ENCODE measurements around the gene ZMAT2.
A peak's percentile ranks its signal among the peaks of the same experiment; 100 is the strongest.
"Not testable (repeated sequence)": the region's sequence is repeated elsewhere in the genome, so short reads cannot be mapped to it uniquely, and the experiment has no call there.

The ZMAT2 gene

DNA sequence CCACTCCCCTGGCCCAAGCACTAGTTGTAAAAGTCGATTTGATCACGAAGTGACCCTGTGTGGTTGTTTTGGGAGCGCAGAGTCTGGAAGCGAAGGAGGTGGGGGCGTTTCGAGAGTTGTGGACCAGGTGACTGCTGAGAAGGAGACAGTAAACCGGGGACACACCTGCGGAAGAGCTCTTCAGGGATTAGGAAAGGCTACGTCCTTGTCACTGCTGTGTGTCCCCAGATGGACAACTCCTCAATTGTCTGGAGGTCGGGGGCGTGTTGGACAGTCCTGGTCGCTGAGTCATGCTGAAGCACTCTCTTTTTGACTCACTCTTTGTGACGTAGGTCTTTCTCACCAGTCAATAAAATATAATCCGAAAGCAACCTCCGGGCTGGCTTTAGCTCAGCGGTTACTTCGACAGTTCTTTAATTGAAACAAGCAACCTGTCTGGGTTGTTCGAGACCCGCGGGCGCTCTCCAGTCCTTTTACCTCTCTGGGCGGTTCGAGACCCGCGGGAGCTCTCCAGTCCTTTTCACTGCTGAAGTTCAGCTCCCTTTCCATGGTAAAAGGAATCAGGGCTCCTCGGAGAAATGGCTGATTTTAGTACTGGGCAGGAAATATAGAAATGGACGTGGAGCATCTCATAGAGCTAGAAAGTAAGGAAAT lies 10.8 kb downstream of the ZMAT2 start:
- DNase-seq = peak; percentile 78 to 80

DNA sequence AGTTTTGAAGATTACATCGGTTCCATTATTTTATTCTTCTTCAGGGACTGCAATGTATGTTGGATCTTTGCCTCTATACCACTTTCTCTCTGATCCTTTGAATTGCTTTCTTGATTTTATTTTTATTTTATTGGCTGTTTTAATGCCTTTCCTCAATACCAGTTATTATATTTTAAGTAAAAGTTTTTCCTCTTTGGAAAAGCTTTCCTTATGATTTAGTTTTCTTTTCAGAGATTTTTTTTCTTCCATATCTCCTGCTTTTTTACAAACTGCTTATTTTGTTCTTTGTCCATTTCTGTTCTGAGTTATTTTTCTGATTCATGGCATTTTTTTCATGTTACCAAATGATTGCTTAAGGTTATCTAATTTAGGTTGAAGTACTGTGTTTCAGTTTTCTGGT lies 11.5 kb downstream of the ZMAT2 start:
- no peak for DNase-seq

DNA sequence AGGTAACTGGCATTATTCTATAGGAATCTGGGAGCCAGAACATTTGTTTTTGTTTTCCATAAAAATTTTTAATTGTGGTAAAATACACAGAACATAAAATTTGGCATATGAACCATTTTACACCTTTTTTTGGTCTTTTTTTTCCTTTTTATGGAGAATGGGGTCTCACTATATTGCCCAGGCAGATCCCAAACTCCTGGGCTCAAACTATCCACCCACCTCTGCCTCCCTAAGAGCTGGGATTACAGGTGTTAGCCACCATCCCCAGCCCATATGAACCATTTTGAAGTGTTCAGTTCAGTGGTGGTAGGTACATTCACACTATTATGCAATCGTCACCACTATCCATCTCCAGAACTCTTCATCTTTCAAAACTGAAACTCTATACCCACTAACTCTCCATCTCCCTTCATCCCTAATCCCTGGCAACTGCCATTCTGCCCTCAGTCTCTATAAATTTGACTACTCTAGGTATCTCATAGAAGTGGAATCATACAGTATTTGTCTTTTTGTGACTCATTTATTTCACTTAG lies 13.4 kb downstream of the ZMAT2 start:
- DNase-seq = no peak

DNA sequence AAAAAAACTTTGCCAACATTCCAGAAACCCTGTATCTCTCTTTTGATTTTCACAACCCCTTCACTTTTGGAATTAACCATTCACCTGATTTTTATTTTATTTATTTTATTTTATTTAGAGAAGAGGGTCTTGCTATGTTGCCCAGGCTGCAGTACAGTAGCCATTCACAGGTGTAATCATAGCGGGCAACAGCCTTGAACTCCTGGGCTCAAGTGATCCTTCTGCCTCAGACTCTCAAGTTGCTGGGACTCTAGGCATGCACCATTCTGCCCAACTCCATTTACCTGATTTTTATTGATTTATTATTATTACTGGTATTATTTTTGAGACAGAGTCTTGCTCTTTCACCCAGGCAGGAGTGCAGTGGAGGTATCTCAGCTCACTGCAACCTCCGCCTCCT lies 16.0 kb downstream of the ZMAT2 start:
- DNase-seq = not testable (repeated sequence)

DNA sequence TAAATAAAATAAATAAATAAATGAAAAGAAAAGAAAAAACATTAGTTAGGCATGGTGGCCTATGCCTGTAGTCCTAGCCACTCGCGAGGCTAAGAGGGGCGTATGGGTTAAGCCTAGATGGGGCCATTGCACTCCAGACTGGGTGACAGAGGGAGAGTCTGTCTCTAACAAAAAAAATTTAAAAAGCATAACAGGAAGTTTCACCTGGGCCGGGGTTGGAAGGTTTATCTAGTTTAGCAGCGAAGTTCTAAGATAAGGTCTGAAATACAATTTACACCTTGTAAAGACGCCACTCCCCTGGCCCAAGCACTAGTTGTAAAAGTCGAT lies 18.0 kb downstream of the ZMAT2 start:
- no peak for DNase-seq

DNA sequence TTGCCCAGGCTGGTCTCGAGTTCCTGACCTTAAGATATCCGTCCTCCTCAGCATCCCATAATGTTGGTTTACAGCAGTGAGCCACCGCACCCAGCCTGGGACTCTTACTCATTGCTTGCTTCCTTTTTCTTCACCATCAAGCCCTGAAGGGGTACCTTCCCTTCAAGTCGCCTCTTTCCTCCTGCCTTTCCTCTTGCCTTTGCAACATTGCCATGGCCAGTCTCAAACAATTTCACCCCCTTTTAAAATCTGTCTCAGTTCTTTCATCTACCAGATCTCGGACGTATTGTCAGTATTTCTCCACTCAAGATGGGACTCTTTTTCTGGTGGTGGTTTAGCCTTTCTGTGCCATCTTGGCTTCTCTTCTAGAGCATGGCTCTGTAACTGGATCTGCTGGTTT lies 20.5 kb downstream of the ZMAT2 start:
- DNase-seq = not testable (repeated sequence)

DNA sequence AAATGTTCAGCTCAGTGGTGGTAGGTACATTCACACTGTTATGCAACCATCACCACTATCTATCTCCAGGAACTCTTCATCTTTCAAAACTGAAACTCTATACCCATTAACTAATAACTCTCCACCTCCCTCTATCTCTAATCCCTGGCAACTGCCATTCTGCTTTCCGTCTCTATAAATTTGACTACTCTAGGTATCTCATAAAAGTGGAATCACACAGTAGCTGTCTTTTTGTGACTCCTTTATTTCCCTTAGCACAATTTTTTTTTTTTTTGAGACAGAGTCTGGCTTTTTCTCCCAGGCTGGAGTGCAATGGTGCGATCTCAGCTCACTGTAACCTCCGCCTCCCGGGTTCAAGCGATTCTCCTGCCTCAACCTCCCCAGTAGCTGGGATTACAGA lies 21.1 kb downstream of the ZMAT2 start:
- not testable (repeated sequence) for DNase-seq

DNA sequence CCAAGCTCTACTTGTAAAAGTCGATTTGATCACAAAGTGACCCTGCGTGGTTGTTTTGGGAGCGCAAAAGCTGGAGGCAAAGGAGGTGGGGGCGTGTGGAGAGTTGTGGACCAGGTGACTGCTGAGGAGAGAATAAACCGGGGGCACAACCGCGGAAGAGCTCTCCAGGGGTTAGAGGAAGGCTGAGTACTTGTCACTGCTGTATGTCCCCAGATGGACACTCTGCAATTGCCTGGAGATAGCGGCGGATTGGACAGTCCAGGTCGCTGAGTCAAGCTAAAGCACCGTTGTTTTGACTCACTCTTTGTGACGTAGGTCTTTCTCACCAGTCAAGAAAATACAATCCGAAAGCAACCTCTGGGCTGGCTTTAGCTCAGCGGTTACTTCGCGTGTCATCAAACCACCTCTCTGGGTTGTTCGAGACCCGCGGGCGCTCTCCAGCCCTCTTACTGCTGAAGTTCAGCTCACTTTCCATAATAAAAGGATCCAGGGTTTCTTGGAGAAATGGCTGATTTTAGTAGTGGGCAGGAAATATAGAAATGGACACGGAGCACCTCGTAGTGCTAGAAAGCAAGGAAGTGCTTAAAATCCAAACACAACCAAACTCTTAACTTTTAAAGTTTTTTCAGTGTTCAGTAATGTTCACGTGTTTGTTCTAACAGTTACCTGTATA lies 25.7 kb downstream of the ZMAT2 start:
- peak; percentile 39 to 47 for DNase-seq

DNA sequence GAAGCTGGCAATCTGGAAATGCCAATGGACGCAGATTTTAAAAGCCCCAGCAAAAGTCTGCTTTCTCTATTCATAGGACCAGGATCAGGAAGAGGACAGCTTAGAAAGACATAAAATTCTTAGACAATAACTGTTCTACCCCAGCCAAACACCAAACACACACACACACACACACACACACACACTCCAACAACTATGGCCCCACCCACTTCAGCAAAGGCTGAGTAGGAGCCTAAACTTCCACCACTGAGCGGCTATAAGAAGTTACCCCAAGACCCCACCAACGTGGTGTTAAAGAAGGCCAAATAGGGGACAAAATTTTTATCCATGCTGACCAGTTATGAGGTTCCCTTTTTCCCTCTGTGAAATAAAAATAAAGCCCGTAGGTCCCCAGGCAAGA lies 32.9 kb downstream of the ZMAT2 start:
- DNase-seq = no peak

DNA sequence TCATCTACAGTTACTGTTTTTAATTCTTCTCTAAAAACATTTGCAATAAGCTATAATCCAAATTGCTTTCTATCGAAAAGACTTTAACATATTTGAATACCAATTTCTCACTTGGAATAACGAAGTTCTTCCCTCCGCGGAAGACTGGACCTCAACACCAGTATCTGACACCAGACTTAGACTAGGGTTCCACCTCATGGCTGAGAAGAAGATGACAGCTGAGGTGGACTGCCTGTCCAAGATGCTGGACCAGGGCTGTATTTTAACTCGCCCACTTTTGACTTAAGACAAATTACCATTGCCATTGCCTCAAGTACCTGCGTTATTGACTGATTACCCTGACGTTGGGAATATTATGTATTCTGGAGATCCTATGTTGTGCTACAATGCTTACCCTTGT lies 34.1 kb downstream of the ZMAT2 start:
- no peak for DNase-seq

DNA sequence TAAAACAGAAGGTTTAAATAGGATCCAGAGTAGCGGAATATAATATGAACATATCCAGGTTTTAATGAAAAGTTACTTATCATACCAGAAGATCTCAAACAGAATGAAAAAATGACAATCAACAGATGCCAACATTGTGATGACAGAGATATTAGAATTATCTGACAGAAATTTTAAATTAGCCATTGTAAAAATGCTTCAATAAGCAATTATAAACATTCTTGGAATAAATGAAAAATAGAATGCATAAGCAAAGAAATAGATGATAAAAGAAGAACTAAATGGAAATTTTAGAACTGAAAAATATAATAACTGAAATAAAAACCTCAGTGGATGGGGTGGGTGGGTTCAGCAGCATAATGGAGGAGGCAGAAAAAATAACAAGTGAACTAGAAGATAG lies 37.2 kb downstream of the ZMAT2 start:
- no peak for DNase-seq

DNA sequence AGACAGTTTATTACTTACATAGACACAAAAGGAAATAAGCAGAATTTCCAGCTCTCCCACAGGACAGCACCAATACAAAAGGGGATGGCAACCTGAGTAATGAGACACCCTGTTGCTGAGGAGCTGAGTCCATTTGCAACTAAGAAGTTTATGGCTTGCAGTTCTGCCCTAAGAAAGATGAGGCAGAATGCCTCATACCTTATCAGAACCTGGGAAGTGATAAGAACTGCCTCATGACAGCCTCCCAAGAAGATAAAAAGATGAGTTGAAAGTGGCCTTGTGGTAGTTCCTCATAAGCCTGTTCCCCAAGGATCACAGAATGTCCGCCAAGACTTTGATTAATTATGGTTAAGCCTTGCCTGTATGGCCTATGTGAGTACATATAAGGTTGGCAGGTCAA lies 41.7 kb downstream of the ZMAT2 start:
- DNase-seq = no peak

DNA sequence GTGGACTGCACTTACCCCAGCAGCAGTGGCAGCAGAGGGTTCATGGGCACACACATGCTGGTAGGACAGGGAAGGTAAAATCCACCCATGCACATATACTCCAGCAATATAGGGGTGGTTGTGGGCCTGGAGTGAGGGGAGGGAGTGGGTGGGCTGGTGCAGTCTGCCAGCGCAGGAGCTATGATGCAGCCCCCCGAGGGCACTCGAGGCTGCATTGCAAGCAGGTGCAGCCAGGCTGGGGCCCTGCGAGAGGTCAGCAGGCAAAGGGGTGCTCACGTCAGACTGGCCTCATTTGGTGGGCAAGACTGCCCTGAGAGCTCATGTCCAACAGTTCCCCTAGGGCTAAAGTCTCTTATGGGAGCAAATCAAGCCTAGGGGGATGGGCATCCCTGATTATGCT lies 53.3 kb downstream of the ZMAT2 start:
- DNase-seq = no peak

All from activated CD4-positive, alpha-beta T cell treated with anti-CD3 and anti-CD28 coated beads, Interleukin-2, amount 50 U/mL, for 4 hours (primary cell).